HepG2 (cell line): Measurements from ENCODE around the gene THSD4. TPM values are rescaled to one million over a fixed set of nuclear protein-coding genes. Genes with fewer than 3 reads are reported as not detected.

Experiments used
- ATAC-seq: fragments of 200-7000 bp; cut with Tn5 transposase; 3 replicates; pipeline ENCODE4 v1.9.1; 2020; ENCODE audit warnings: mild to moderate bottlenecking, moderate library complexity
- BruUV-seq: library from RNA; stranded (reverse); fragments of 400-500 nt; replicated peaks from 2 replicates; lab custom pipeline; 2021; lab: Mats Ljungman, UMichigan
- CTCF ChIA-PET: fragments of 300-600 bp; formaldehyde crosslinking; extraction: SDS; loops from one replicate; lab custom pipeline; 2021; ENCODE audit warnings: low total read pairs, inconsistent platforms, low intra/inter-chr PET ratio; lab: Yijun Ruan, JAX
- POLR2A ChIA-PET: fragments of 350-600 bp; sonication (Branson Sonifier 250); formaldehyde crosslinking; loops from one replicate; lab custom pipeline; 2020; ENCODE audit warnings: antibody characterized with exemption, inconsistent platforms; lab: Yijun Ruan, JAX
- DNase-seq: peaks from one replicate; pipeline ENCODE4 v3.0.0-alpha.2; 2015; ENCODE audit warnings: low spot score
- FAIRE-seq: peaks from 3 replicates; lab custom pipeline; 2011; peaks lifted over from hg19 to GRCh38; lab: Jason Lieb, UNC
- H2AFZ ChIP-seq: one replicate; pipeline ENCODE4 v1.6.1; 2011; ENCODE audit warnings: low read length, inconsistent platforms
- H3K27ac ChIP-seq: fragments of 300-600 bp; 3 replicates; pipeline ENCODE4 v1.8.0; 2011; ENCODE audit warnings: mixed run types, mild to moderate bottlenecking, mixed read lengths, low read length, inconsistent platforms; ENCODE audit not compliant: insufficient read depth; ENCODE audit errors: extremely low read length
- H3K27me3 ChIP-seq, 2 experiments: fragments of 200-600 bp in 1 of 2; 2 replicates in 1 of 2; 3 replicates in 1 of 2; pipeline versions ENCODE4 v1.6.0 to v1.8.0; 2011; ENCODE audit warnings: low read length in 2 of 2, mild to moderate bottlenecking in 2 of 2, moderate library complexity in 2 of 2, inconsistent platforms in 1 of 2; ENCODE audit not compliant: insufficient read depth in 2 of 2, control insufficient read depth in 1 of 2
- H3K36me3 ChIP-seq, 2 experiments: fragments of 200-600 bp in 1 of 2; replicated peaks in 1 of 2; 2 replicates in 1 of 2; 3 replicates in 1 of 2; pipeline versions ENCODE4 v1.5.1 to v1.8.0; 2011; ENCODE audit warnings: low read length in 2 of 2, inconsistent platforms in 1 of 2; ENCODE audit not compliant: insufficient read depth in 2 of 2, control insufficient read depth in 1 of 2
- H3K4me1 ChIP-seq: 2 replicates; pipeline ENCODE4 v1.5.1; 2012; ENCODE audit warnings: low read length, inconsistent platforms; ENCODE audit not compliant: insufficient read depth
- H3K4me2 ChIP-seq: 2 replicates; pipeline ENCODE4 v1.6.0; 2011; ENCODE audit warnings: low read depth, low read length, inconsistent platforms
- H3K4me3 ChIP-seq, 3 experiments: fragments of 200-600 bp in 1 of 3; sonication (generic), shearing (Covaris generic) in 1 of 3; replicated peaks in 1 of 3; 2 replicates each; pipeline ENCODE4 v1.5.1; 2011 to 2016; ENCODE audit warnings: low read length in 3 of 3, inconsistent platforms in 2 of 3, low read depth in 2 of 3, mild to moderate bottlenecking in 2 of 3, control low read depth in 1 of 3, mixed read lengths in 1 of 3; ENCODE audit not compliant: insufficient read depth in 1 of 3
- H3K79me2 ChIP-seq: one replicate; pipeline ENCODE4 v1.6.1; 2011; ENCODE audit warnings: low read length, inconsistent platforms; ENCODE audit not compliant: insufficient read depth
- H3K9ac ChIP-seq: 2 replicates; pipeline ENCODE4 v1.6.0; 2011; ENCODE audit warnings: mild to moderate bottlenecking, low read depth, low read length, inconsistent platforms; ENCODE audit not compliant: insufficient read depth
- H3K9me3 ChIP-seq: 2 replicates; pipeline ENCODE4 v1.5.1; 2012; ENCODE audit warnings: mild to moderate bottlenecking, low read length
- H4K20me1 ChIP-seq: 2 replicates; pipeline ENCODE4 v1.6.0; 2011; ENCODE audit warnings: inconsistent platforms, mild to moderate bottlenecking, low read length, moderate library complexity; ENCODE audit not compliant: insufficient read depth
- KDM1A ChIP-seq: IDR thresholded peaks from 2 replicates; pipeline ENCODE4 v1.6.1; 2016; ENCODE audit warnings: missing compliant biosample characterization
- MEIS2 ChIP-seq: sonication (generic); formaldehyde crosslinking; IDR thresholded peaks from 2 replicates; pipeline ENCODE4 v1.9.0; 2021; ENCODE audit warnings: mild to moderate bottlenecking, missing genetic modification reagents
- ZNF121 ChIP-seq: sonication (generic); formaldehyde crosslinking; IDR thresholded peaks from 2 replicates; pipeline ENCODE4 v1.5.0; 2020; ENCODE audit warnings: mild to moderate bottlenecking, missing genetic modification reagents
- ZNF136 ChIP-seq: sonication (generic); formaldehyde crosslinking; IDR thresholded peaks from 2 replicates; pipeline ENCODE4 v1.8.1; 2022; ENCODE audit warnings: low read depth, mild to moderate bottlenecking, moderate library complexity, missing genetic modification reagents
- ZNF296 ChIP-seq: sonication (generic); formaldehyde crosslinking; conservative IDR thresholded peaks from 2 replicates; pipeline ENCODE4 v1.5.0; 2020; ENCODE audit warnings: mild to moderate bottlenecking, missing genetic modification reagents
- ZNF850 ChIP-seq: sonication (generic); formaldehyde crosslinking; conservative IDR thresholded peaks from 2 replicates; pipeline ENCODE4 v1.9.0; 2021; ENCODE audit warnings: mild to moderate bottlenecking, missing genetic modification reagents
- WGBS: methylation state at CpG from one replicate; pipeline ENCODE4 v1.1.6; 2017; ENCODE audit warnings: low lambda C conversion rate; 5-methylcytosine and 5-hydroxymethylcytosine counted together
- in situ Hi-C: cut with HindIII; loops from 2 replicates; pipeline ENCODE4 v1.10.0; 2017; ENCODE audit warnings: low pct_unique_long_range_greater_than_20kb; ENCODE audit not compliant: extremely low pct_ligation_motif_present
- intact Hi-C: fragments of 100-400 bp; cut with micrococcal nuclease; formaldehyde crosslinking; loops from one replicate; pipeline ENCODE4 v1.10.0; 2022; ENCODE audit not compliant: unreplicated experiment
- polyA plus RNA-seq, 8 experiments: library from polyadenylated mRNA; depleted of rRNA in 3 of 8; stranded (reverse) in 7 of 8; unstranded in 1 of 8; fragments of >200 nt; fragmentation: Illumina TruSeq in 4 of 8; extraction: Trizol in 4 of 8; gene quantifications; 2 replicates each; pipeline versions ENCODE4 v1.2.1 to v1.2.3, GENCODE V29; 2011 to 2016; ENCODE audit warnings: low read depth in 4 of 8, missing spikeins in 1 of 8, mixed read lengths in 1 of 8; ENCODE audit not compliant: insufficient read depth in 1 of 8
- total RNA-seq, 5 experiments: library from RNA; depleted of rRNA; stranded (reverse); fragments of >200 nt; fragmentation: Illumina TruSeq; extraction: Trizol; gene quantifications; 2 replicates each; pipeline ENCODE4 v1.2.3, GENCODE V29; 2016; ENCODE audit warnings: low read depth in 1 of 5
- TF ChIP-seq, protein P1 (sequence below), 2 experiments: sonication (generic) in 1 of 2; formaldehyde crosslinking in 1 of 2; IDR thresholded peaks; 2 replicates each; pipeline versions ENCODE4 v1.5.1 to v1.6.1; 2011 to 2020; ENCODE audit warnings: borderline replicate concordance in 1 of 2, low read depth in 1 of 2, low read length in 1 of 2, mild to moderate bottlenecking in 1 of 2, missing genetic modification reagents in 1 of 2, moderate library complexity in 1 of 2

THSD4 gene
- total and polyA plus RNA-seq, 2 of the 13 experiments (the other 11 are each of a cell fraction or from before 2014, with no cell fraction given): 0.07 to 0.21 TPM

DNA sequence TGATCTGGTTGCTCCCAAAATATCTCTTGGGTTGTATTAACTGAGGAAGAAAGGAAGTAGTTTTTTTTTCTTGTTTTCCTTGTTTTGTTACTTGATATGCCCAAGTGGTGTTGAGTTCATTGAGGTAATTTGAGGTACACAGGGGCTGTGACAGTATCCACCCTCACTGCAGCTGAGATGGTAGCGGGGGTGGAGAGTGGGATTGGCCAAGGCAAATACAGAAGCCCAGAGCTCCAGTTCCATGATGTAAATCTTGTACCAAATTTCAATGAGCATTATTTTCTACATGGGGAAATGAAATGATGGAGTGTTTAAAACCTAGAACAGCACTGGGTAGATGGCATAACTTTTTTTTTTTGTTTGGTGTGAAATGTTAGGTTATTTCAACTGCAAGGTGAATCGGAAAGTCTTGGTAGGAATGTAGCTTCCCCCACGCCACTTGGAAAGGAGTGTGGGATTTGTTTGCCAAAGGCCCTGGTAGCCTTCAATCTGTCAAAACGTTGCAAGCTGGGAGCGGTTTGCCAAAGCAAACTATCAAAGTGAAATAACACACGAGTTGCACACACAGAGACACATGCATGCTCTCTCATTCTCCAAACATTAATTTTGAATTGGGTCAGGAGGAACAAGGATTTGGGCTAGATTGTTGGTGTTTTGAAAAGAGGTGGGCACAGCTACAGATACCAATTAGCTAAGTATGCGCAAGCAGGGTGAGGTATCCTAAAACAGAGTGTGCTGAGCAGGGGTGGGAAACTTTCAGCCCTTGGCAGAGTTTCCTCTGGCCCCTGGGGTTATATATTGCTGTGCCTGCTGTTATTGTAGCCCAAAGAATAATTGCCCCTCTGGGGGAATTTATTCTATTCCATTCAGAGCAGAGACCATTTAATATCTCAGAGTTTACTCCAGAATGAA lies 34.6 kb downstream of the THSD4 start:
- ChIA-PET CTCF (no interaction called here), POLR2A (no interaction called here)
- H3K27ac ChIP-seq: no peak overlapping the region
- ATAC-seq: no peak
- H2AFZ ChIP-seq: no peak overlapping the region
- 26% methylated on average over 7 of the region's 7 CpGs for WGBS
- intact Hi-C loops (no loop called here), in situ Hi-C loops (no loop called here)
- H3K9ac ChIP-seq: no peak overlapping the region
- no peak for FAIRE-seq
- TF ChIP-seq MEIS2 (CRISPR knock-in tag) (no peak), ZNF136 (CRISPR knock-in tag) (no peak), KDM1A (CRISPR knock-in tag) (no peak), ZNF296 (CRISPR knock-in tag) (no peak), ZNF121 (no peak), ZNF850 (CRISPR knock-in tag) (no peak)
- TF ChIP-seq, protein P1, sequence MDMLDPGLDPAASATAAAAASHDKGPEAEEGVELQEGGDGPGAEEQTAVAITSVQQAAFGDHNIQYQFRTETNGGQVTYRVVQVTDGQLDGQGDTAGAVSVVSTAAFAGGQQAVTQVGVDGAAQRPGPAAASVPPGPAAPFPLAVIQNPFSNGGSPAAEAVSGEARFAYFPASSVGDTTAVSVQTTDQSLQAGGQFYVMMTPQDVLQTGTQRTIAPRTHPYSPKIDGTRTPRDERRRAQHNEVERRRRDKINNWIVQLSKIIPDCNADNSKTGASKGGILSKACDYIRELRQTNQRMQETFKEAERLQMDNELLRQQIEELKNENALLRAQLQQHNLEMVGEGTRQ (IDR thresholded peaks at IDR 0.05; ENCODE audit: low read depth, low read length): no peak
- TF ChIP-seq, protein P1 (CRISPR knock-in tag; IDR thresholded peaks at IDR 0.05; ENCODE audit: borderline replicate concordance): no peak
- no peaks in the 10 kb centered on the region for H4K20me1 ChIP-seq
- H3K79me2 ChIP-seq: no peaks in the 10 kb centered on the region
- H3K4me2 ChIP-seq: no peak overlapping the region
- no peaks in the 10 kb centered on the region for H3K4me1 ChIP-seq
- no TSS peak for BruUV-seq
- H3K27me3 ChIP-seq: peaks cover 0 to 8% of the 10 kb centered on the region in 2 experiments; a peak in 1 of 5 replicates
- no peaks in the 10 kb centered on the region for H3K9me3 ChIP-seq
- H3K4me3 ChIP-seq: no peak overlapping the region
- no peaks in the 10 kb centered on the region for H3K36me3 ChIP-seq
- no peak for DNase-seq
